ENCODE data around the gene TRAF3IP1.

The TRAF3IP1 gene

GRCh38 chr2:238378230-238379095, 58.1 kb downstream of the TRAF3IP1 start:
- Histone ChIP-seq H3K27me3 (no peaks in the 10 kb centered on the region), H3K36me3 (no peaks in the 10 kb centered on the region), H3K4me3 (ENCODE audit: low read depth in 1 of 2, low read length in 1 of 2) (no peak overlapping the region), H3K27ac (no peak overlapping the region), H3K4me1 (ENCODE audit: control insufficient read depth in 1 of 2, insufficient read depth in 1 of 2, low read depth in 1 of 2, low read length in 1 of 2) (peaks cover 68 to 72% of the 10 kb centered on the region in 2 experiments), H3K9me3 (no peaks in the 10 kb centered on the region)
- TF ChIP-seq, protein P1, sequence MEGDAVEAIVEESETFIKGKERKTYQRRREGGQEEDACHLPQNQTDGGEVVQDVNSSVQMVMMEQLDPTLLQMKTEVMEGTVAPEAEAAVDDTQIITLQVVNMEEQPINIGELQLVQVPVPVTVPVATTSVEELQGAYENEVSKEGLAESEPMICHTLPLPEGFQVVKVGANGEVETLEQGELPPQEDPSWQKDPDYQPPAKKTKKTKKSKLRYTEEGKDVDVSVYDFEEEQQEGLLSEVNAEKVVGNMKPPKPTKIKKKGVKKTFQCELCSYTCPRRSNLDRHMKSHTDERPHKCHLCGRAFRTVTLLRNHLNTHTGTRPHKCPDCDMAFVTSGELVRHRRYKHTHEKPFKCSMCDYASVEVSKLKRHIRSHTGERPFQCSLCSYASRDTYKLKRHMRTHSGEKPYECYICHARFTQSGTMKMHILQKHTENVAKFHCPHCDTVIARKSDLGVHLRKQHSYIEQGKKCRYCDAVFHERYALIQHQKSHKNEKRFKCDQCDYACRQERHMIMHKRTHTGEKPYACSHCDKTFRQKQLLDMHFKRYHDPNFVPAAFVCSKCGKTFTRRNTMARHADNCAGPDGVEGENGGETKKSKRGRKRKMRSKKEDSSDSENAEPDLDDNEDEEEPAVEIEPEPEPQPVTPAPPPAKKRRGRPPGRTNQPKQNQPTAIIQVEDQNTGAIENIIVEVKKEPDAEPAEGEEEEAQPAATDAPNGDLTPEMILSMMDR (IDR thresholded peaks at IDR 0.05): no peak

DNA sequence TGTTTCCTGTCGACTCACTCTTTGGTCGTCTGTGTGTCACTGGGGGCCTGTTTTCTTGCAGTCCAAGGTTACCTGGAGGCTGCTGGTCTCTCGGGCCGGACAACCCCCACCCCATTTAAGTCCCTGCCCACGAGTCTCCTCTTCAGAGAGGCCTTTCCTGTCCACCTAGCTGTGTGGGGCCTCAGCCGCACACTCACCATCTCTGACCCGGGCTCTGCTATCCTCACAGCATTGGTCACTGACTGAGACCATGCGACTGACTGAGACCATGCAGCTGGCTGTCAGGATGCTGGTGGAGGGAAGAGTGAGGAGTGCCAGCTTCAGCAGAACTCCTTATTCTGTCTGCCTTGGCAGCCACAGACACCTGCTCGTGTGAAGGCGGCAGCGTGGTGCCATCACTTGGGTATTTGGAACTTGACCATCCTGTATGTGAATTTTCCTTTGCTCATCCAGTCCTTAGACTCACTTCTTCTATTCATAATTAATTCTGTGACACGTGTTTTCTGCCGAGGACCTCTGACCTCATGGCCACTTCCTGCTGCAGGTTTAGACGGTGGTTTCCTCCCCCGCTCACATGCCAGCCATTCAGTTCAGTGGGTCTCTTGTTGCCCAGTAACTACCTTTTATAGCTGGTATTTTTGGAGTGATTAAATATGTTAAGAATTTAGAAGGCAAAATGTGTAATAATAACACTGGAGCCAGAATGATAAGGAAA, 58.9 kb downstream of the TRAF3IP1 start:
- Histone ChIP-seq H3K36me3 (no peaks in the 10 kb centered on the region), H3K4me3 (ENCODE audit: low read depth in 1 of 2, low read length in 1 of 2) (no peak overlapping the region), H3K9me3 (no peaks in the 10 kb centered on the region), H3K27ac (peak overlapping the region; percentile 38), H3K27me3 (no peaks in the 10 kb centered on the region), H3K4me1 (ENCODE audit: control insufficient read depth in 1 of 2, insufficient read depth in 1 of 2, low read depth in 1 of 2, low read length in 1 of 2) (peaks cover 76 to 80% of the 10 kb centered on the region in 2 experiments)
- TF ChIP-seq, protein P1 (IDR thresholded peaks at IDR 0.05): no peak

DNA sequence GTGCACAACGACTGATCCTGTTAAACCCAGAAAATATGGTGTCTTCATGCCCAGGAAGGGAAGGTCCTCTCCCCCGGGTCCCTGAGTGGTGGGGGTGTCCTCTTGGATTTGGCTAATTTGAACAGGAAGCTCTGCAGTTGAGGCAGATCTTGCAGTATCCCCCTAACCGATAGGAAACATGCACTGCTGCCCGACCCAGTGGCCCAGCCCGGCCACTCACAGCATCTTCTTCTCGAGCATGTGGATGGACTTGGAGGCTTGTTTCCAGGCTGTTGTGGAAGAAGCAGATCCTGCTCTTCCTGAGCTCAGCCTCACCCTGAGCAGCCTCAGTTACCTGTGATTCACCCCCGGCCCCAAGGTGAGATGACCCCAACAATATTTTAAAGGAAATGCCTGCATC, 60.0 kb downstream of the TRAF3IP1 start:
- Histone ChIP-seq H3K27ac (peak overlapping the region; percentile 33), H3K27me3 (no peaks in the 10 kb centered on the region), H3K4me3 (ENCODE audit: low read depth in 1 of 2, low read length in 1 of 2) (no peak overlapping the region), H3K36me3 (no peaks in the 10 kb centered on the region), H3K9me3 (no peaks in the 10 kb centered on the region), H3K4me1 (ENCODE audit: control insufficient read depth in 1 of 2, insufficient read depth in 1 of 2, low read depth in 1 of 2, low read length in 1 of 2) (peaks cover 86 to 89% of the 10 kb centered on the region in 2 experiments)
- TF ChIP-seq, protein P1 (IDR thresholded peaks at IDR 0.05): no peak

GRCh38 chr2:238380785-238381184, 60.5 kb downstream of the TRAF3IP1 start:
- Histone ChIP-seq H3K4me3 (ENCODE audit: low read depth in 1 of 2, low read length in 1 of 2) (no peak overlapping the region), H3K9me3 (no peaks in the 10 kb centered on the region), H3K4me1 (ENCODE audit: control insufficient read depth in 1 of 2, insufficient read depth in 1 of 2, low read depth in 1 of 2, low read length in 1 of 2) (peaks cover 91 to 94% of the 10 kb centered on the region in 2 experiments), H3K27me3 (no peaks in the 10 kb centered on the region), H3K27ac (peak overlapping the region; percentile 82), H3K36me3 (no peaks in the 10 kb centered on the region)
- TF ChIP-seq, protein P1 (IDR thresholded peaks at IDR 0.05): no peak

DNA sequence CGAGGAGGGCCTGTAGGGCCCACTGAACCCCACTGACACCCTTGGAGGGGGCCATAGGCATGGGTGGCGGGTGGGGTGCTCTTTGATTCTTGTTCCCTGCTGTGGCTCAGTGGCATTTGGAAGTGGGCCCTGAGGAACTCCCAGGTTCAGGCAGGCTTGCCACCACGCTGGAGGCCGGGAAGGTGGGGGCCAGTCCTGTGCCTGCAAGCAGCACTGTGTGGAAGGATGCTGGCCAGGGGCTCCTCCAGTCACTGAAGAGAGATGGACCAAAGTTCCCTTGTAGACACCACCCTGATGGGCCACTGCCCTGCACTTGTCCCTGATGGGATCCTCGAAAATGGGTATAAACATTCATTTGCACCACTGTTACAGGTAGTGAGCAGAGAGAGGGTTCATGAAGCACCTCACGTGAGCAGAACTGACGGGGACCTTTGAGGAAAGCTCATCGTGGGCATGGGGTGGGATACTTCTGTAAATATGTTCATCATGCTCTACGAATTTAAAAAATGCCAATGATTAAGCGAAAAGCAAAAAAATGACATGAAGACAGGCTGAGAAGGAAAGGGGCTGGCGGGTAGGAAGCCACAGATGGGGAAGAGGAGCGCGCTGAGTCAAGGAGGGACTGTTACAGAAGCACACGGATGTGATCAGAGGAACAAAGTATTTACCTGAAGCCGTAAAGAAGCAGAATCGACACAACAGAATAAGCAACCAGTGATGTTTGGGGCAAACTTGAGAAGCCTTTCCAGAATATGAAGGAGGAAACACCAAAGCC, 61.2 kb downstream of the TRAF3IP1 start:
- Histone ChIP-seq H3K4me3 (ENCODE audit: low read depth in 1 of 2, low read length in 1 of 2) (peak overlapping the region; percentile 38 to 45), H3K27me3 (no peaks in the 10 kb centered on the region), H3K36me3 (no peaks in the 10 kb centered on the region), H3K9me3 (no peaks in the 10 kb centered on the region), H3K4me1 (ENCODE audit: control insufficient read depth in 1 of 2, insufficient read depth in 1 of 2, low read depth in 1 of 2, low read length in 1 of 2) (peaks cover 95 to 96% of the 10 kb centered on the region in 2 experiments), H3K27ac (peak overlapping the region; percentile 82)
- TF ChIP-seq, protein P1 (IDR thresholded peaks at IDR 0.05): no peak

All from neutrophil (primary cell).